Stimulated activated CD8-positive, alpha-beta memory T cell treated with anti-CD3 and anti-CD28 coated beads, Interleukin-15, amount 100 ng/mL, for 24 hours (primary cell): Measurements from ENCODE around the gene AQP6.

Source experiments
- DNase-seq: peaks from one replicate; pipeline ENCODE4 v3.0.0-alpha.2; 2020; ENCODE audit warnings: low read depth

AQP6 gene

GRCh38 chr12:49955899-49956662, 16.7 kb upstream of the AQP6 start:
- DNase-seq, result no peak

DNA sequence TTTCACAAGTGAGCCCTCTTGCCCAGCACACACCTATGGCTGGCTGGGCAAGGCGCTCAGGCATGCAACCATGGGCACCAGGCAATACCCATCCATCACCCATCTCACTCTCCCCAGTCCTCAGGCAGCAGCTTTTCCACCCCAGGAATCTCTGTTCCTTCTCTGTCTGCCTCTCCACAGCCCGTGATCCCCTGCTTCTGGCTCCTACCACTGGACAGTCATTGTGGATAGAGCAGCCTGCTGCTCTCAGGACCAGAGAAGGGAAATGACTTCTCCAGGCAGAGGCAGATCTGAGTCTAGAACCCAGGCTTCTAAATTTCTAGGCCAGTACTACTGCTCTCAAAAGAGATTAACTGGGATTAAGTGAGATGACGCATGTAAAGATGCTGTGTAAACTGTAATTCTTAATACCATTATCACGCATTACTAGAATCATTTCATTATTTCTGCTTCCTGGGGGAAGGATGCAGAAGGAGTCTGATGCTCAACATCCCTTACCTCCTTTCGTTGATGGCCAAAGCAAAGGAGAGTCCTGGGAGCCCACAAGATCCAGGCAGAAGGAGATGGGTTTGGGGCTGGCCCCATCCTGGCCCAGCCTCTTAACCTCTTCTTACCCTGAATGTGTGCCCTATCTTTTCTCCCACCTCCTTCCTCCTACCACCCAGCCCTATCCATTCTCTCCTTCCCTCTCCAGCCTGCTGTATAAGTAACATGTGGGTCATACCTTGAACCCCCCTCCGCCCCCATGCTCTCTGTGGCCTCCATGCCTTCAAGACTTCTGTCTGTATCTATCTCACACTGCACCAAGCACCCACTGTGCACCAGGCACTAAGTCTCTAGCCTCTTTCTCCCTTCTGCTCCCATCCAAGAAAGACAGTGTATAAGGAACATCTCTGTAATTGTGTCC, 15.8 kb upstream of the AQP6 start:
- no peak for DNase-seq

DNA sequence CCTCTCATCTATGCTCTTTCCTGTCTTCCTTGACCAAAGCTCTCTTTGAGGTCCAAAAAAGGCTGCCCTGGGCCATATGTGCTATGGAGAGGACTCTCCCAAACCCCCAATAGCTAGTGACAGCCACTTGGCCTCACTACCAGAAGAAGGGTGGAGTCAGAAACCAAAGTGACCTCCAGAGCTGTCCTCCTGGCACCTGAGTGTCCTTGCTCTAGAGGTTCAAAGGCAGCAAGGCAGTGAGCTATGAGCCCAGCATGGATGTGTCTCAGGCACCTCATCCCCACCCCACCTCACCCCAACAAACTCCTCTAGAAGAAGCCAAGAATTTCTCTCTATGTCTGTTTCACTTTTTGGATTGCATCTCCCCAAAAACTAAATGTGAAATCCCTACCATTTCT, 15.2 kb upstream of the AQP6 start:
- no peak for DNase-seq

DNA sequence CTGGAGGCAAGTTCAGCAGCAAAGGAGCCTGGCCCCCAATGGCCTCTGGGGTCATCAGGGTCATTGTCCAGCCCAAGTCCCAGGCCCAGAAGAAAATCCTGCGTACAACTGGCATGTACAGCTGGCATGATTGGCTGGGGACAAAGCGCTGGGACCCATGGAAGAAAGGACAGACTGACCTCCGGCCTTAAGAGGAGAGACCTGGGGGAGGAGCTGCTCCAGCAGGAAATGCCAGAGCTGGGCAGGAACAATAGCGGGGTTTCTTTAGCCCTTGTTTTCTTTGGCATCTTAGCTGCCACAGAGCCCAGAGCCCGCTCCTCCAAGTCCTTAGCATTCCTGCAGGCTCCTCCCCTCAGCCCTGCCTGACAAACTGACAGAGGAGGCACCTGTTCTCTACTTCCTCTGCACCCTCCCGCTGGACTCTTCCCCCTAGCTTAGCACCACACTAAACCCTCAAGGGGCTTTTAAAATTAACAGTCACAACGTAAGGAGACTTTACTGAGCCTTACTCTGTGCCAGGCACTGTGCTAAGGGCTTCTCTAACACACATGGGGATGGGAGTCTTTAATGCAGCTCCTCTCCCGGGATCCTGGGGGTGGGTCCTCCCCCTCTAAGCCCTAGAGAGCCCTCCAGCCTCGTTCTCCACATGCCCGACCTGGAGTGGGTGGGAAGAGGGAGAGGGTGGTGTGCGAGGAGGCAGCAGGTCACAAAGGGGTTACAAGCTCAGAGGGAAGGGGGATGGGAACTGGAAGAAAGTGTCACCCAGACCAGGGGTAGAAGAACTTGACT, 12.9 kb upstream of the AQP6 start:
- DNase-seq, result no peak

DNA sequence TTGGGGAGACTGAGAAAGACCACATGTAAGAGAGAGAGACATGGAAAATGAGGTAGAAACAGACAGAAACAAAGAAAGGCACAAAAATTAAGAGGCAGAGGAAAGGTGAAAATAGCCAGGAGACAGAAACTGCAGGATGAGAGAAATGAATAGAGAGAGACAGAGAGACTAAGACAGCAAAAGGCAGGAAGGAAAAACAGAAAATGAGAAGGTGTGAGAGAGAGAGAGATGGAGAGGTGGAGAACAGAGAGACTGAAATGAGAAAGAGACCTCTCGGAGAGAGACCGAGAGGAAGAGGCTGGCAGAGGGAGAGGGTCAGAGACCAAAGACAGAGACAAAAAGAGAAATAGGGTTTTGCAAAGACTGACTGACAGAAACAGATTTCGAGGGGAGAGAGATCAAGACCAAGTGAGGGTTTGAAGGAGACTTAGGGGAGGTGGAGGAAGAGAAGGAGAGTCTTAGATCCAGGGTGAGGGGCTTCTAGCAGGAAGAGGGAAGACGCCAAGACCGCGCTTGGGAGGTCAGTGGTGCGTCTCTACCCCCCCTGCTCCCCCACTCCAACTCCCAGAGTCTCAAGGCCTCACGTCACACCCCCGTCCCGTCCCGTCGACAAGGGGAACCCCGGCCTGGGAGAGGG, 12.2 kb upstream of the AQP6 start:
- DNase-seq, result no peak

DNA sequence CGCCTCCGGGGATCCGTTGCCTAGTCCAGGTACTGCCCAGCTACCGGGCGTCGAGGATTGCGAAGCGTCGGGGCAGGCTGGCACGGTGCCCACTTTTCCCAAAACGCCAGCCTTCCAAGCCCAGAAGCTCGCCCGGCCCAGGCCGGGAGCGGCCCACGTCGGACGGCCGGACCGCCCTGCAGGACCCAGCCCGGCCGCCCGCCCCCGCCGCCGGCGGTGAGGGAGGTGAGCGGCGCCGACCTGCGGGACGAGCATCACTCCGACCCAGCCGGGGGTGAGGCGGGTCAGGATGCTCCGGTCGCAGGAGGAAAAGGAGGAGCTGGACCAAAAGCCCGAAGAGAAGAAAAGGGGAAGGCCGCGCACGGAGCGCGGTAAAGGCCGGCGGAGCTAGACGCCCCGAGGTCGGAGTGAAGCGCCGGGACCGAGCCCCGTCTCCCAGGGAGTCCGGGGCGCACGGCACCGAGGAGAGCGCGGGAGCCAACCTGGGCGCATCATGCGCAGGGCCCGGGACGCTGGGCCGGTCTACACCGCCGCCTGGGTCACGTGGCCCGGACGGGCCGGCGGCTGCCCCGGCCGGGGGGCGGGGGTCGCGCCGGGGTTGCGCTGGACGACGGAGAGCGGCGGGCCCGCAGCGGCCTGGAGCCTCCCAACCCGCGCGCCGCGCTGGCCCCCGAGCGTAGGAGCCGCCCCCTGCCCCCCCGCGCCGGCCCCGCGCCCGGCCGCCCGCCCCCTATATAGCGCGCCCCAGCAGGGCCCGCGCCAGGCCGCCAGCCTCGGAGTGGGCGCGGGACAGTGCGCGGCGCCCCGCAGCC, 11.4 kb upstream of the AQP6 start, which contains the start of gene AQP5:
Gene AQP5 (plus strand): TSS at position 762 of the 812 bp plus-strand sequence. CDS start 146 bp downstream, outside the sequence.
- no peak for DNase-seq

GRCh38 chr12:49961993-49962764, 10.6 kb upstream of the AQP6 start:
- DNase-seq, result no peak

GRCh38 chr12:49962861-49963765, 9.6 kb upstream of the AQP6 start:
- DNase-seq, result no peak

GRCh38 chr12:49963976-49964815, 8.6 kb upstream of the AQP6 start:
- DNase-seq, result no peak

DNA sequence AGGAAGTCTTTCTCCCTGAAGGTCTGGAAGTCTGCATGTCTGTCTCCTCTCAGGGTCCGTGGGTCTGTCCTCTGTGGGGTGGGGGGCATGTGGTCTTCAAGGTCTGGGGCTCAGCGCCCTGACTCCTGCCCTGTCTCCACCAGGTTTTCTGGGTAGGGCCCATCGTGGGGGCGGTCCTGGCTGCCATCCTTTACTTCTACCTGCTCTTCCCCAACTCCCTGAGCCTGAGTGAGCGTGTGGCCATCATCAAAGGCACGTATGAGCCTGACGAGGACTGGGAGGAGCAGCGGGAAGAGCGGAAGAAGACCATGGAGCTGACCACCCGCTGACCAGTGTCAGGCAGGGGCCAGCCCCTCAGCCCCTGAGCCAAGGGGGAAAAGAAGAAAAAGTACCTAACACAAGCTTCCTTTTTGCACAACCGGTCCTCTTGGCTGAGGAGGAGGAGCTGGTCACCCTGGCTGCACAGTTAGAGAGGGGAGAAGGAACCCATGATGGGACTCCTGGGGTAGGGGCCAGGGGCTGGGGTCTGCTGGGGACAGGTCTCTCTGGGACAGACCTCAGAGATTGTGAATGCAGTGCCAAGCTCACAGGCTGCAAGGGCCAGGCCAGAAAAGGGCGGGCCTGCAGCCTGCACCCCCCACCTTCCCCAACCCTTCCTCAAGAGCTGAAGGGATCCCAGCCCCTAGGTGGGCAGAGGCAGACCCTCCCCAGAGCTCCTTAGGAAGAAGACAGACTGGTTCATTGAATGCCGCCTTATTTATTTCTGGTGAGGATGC, 7.7 kb upstream of the AQP6 start:
- no peak for DNase-seq

GRCh38 chr12:49965836-49966235, 6.9 kb upstream of the AQP6 start:
- no peak for DNase-seq

- DNase-seq, result no peak
Observed at GRCh38 chr12:49966511-49967041, 6.2 kb upstream of the AQP6 start.

DNA sequence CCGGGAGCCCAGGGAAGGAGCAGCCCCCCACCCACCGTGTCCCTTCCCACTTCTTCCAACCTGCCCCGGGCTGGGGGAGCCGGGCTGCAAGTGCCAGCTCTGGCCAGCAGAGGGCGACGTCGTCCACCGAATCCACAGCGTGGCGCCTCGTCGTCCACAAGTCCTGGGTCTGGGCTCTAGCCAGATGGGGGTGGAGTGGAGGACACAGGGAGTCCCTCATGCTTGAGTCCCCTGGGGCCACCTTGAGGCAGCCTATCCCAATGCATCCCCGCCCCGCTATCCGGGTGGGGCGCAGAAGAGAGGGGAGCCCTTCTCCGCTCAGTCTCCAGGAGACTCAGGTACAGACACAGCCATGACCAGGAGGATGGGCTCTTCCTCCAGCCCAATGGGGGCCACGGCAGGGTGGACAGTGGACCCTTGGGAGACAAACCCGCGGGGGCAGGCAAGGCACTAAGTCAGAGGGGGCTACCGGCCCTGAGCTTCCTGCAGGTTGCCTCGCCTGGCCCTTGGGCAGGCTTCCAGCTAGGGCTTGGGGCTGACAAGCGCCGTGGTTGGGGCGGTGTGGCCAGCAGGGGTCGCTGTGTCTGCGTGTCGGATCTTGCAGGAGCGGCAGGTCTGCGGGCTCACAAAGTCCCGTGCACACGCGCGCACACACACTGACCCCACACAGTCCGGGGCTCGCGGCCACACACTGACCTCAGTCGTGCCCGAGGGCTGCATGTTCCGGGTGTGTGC, 5.5 kb upstream of the AQP6 start:
- peak; percentile 96 for DNase-seq

DNA sequence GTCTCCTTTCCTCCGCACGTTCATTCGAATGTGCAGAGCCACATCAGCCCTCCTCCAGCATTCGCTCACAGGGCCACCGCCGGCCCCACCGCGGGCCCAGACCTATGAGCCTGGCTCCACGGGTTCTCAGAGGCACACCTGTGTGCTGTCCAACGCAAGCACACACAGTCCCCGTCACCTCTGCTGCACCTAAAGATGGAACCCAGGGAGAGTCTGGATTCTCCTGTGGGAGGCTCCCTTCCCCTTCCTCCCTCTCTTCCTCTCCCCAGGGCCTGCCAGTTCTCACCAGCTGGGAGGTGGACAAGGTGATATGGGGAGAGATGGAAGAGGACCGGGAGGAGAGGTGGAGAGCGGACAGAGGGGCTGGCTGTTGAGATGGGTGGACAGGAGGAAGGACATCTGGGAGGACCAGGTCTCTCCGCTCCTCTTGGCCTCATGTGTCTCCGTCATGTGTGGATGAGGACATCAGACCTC, 4.9 kb upstream of the AQP6 start:
- no peak for DNase-seq

DNA sequence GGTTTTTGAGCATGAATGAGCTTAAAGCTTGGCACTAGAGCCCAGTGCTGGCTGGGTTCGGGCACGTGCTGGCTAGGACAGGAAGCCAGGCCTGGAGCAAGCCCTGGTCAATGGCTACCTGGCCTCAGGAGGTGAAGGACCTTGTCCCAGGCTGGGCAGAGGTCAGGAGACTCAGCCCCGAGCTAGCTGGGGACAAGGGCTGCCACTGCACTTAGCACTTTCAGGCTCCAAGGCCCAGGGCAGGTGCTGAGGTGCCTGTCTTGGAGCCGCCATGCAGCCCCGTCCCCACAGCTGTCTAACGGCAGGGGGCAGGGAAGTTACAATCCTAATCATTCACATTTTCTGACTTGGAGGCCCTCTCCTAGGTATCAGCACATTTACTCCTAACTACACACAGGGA, 4.3 kb upstream of the AQP6 start:
- DNase-seq, result no peak

- DNase-seq, result no peak
Observed at GRCh38 chr12:49969027-49969426, 3.7 kb upstream of the AQP6 start.
